HG02943 (cell line): Measurements from ENCODE around the gene TNFAIP8L3.

Experiments used
- ATAC-seq: cut with Tn5 transposase; IDR thresholded peaks from one replicate; pipeline ENCODE4 v1.9.1; 2021; ENCODE audit warnings: mild to moderate bottlenecking, low read depth, moderate library complexity; ENCODE audit not compliant: unreplicated experiment

TNFAIP8L3 gene

GRCh38 chr15:51092480-51093040 lies 2.1 kb downstream of the TNFAIP8L3 start:
- no peak for ATAC-seq

- no peak for ATAC-seq
Observed at GRCh38 chr15:51090753-51091152, 4.0 kb downstream of the TNFAIP8L3 start.

GRCh38 chr15:51089699-51090453 lies 4.8 kb downstream of the TNFAIP8L3 start:
- ATAC-seq, result no peak

GRCh38 chr15:51089041-51089440 lies 5.7 kb downstream of the TNFAIP8L3 start:
- no peak for ATAC-seq

- no peak for ATAC-seq
Observed at GRCh38 chr15:51088585-51088984, 6.1 kb downstream of the TNFAIP8L3 start.

- no peak for ATAC-seq
Observed at GRCh38 chr15:51087513-51087912, 7.2 kb downstream of the TNFAIP8L3 start.

GRCh38 chr15:51086409-51086808 lies 8.3 kb downstream of the TNFAIP8L3 start:
- no peak for ATAC-seq

GRCh38 chr15:51085764-51086163 lies 8.9 kb downstream of the TNFAIP8L3 start:
- no peak for ATAC-seq

- no peak for ATAC-seq
Observed at GRCh38 chr15:51083641-51084166, 11.0 kb downstream of the TNFAIP8L3 start.

GRCh38 chr15:51082246-51082645 lies 12.5 kb downstream of the TNFAIP8L3 start:
- ATAC-seq, result no peak

GRCh38 chr15:51080286-51080685 lies 14.4 kb downstream of the TNFAIP8L3 start:
- ATAC-seq, result no peak

GRCh38 chr15:51079226-51079625 lies 15.5 kb downstream of the TNFAIP8L3 start:
- ATAC-seq, result no peak

GRCh38 chr15:51077221-51078153 lies 17.2 kb downstream of the TNFAIP8L3 start:
- peak; percentile 60 for ATAC-seq

GRCh38 chr15:51076524-51077220 lies 18.0 kb downstream of the TNFAIP8L3 start:
- ATAC-seq, result no peak

- ATAC-seq, result no peak
Observed at GRCh38 chr15:51075826-51076523, 18.7 kb downstream of the TNFAIP8L3 start.

GRCh38 chr15:51075364-51075763 lies 19.3 kb downstream of the TNFAIP8L3 start:
- ATAC-seq, result no peak

GRCh38 chr15:51074926-51075325 lies 19.8 kb downstream of the TNFAIP8L3 start:
- no peak for ATAC-seq

- ATAC-seq, result no peak
Observed at GRCh38 chr15:51071578-51071977, 23.1 kb downstream of the TNFAIP8L3 start.

- no peak for ATAC-seq
Observed at GRCh38 chr15:51069983-51070382, 24.7 kb downstream of the TNFAIP8L3 start.

- no peak for ATAC-seq
Observed at GRCh38 chr15:51067510-51067909, 27.2 kb downstream of the TNFAIP8L3 start.
